ENCODE measurements around the gene SNX5.

GRCh38 chr20:17933121-17933520 lies 35.5 kb downstream of the SNX5 start:
- TF ChIP-seq RAD21 (IDR thresholded peaks at IDR 0.05; ENCODE audit: low read depth) (no peak), POLR2AphosphoS5 (IDR thresholded peaks at IDR 0.05; ENCODE audit: low read depth, low read length) (no peak), TCF7L2 (IDR thresholded peaks at IDR 0.05; ENCODE audit: borderline replicate concordance, extremely low read depth, insufficient read depth, insufficient read length) (no peak), CEBPB (IDR thresholded peaks at IDR 0.05; ENCODE audit: low read depth) (no peak), CTCF (IDR thresholded peaks at IDR 0.05 in 2 of 3, conservative IDR thresholded peaks at IDR 0.05 in 1 of 3; ENCODE audit: borderline replicate concordance in 1 of 3, insufficient read depth in 1 of 3, low read depth in 2 of 3, low read length in 2 of 3) (no peak), MAX (IDR thresholded peaks at IDR 0.05) (no peak), POLR2A (IDR thresholded peaks at IDR 0.05; ENCODE audit: borderline replicate concordance, extremely low read depth, insufficient read depth, insufficient read length) (no peak), REST (IDR thresholded peaks at IDR 0.05; ENCODE audit: low read depth) (no peak), ATF3 (IDR thresholded peaks at IDR 0.05) (no peak), CBX3 (IDR thresholded peaks at IDR 0.05; ENCODE audit: low read depth) (no peak), SP1 (IDR thresholded peaks at IDR 0.05; ENCODE audit: low read depth) (no peak)

Data from HCT116 (cell line).